Naive thymus-derived CD8-positive, alpha-beta T cell (primary cell): ENCODE data around the gene FSD2. TPM values are rescaled to one million over a fixed set of nuclear protein-coding genes. Genes with fewer than 3 reads are reported as not detected.

Experiments used
- ATAC-seq, 2 donors: fragments of 150-1000 bp; cut with Tn5 transposase in 1 of 2; sonication (Bioruptor Pico), chemical (Tn5 transposase) in 1 of 2; 1 replicate in 1 of 2; 2 replicates in 1 of 2; pipeline ENCODE4 v1.10.0; 2021; ENCODE audit warnings: mild to moderate bottlenecking in 2 of 2, moderate library complexity in 2 of 2
- POLR2A ChIA-PET: fragments of 350-600 bp; sonication (Branson Sonifier 250); formaldehyde crosslinking; loops from one replicate; lab custom pipeline; 2021; ENCODE audit warnings: antibody characterized with exemption; lab: Charles Lee
- DNase-seq, 10 donors: peaks; one replicate each; pipeline versions ENCODE4 v3.0.0 to v3.0.0-alpha.2; 2020 to 2022
- H3K27ac Mint-ChIP-seq, 10 donors: one replicate each; pipeline ENCODE4 v1.8.0; 2020 to 2022; ENCODE audit warnings: mild to moderate bottlenecking in 10 of 10, mixed read lengths in 10 of 10, moderate library complexity in 4 of 10, inconsistent platforms in 1 of 10
- H3K27me3 Mint-ChIP-seq, 5 donors: one replicate each; pipeline ENCODE4 v1.8.0; 2021 to 2022; ENCODE audit warnings: mixed read lengths in 5 of 5
- H3K36me3 Mint-ChIP-seq, 3 donors: one replicate each; pipeline ENCODE4 v1.8.0; 2020 to 2022; ENCODE audit warnings: mixed read lengths in 3 of 3, mild to moderate bottlenecking in 2 of 3, inconsistent platforms in 1 of 3
- H3K4me1 Mint-ChIP-seq, 4 donors: one replicate each; pipeline ENCODE4 v1.8.0; 2021 to 2022; ENCODE audit warnings: mixed read lengths in 4 of 4
- H3K4me3 Mint-ChIP-seq, 10 donors: one replicate each; pipeline ENCODE4 v1.8.0; 2020 to 2022; ENCODE audit warnings: mild to moderate bottlenecking in 10 of 10, mixed read lengths in 10 of 10, moderate library complexity in 6 of 10, inconsistent platforms in 1 of 10
- H3K9me3 Mint-ChIP-seq, 9 donors: one replicate each; pipeline ENCODE4 v1.8.0; 2020 to 2022; ENCODE audit warnings: mixed read lengths in 9 of 9, mild to moderate bottlenecking in 3 of 9, inconsistent platforms in 1 of 9, moderate library complexity in 1 of 9
- polyA plus RNA-seq, 3 donors: library from polyadenylated mRNA; unstranded; fragments of 300-500 nt; fragmentation: Illumina TruSeq; gene quantifications; one replicate each; pipeline ENCODE4 v1.2.3, GENCODE V29; 2021
- total RNA-seq, 8 experiments: library from RNA in 2 of 8; stranded (reverse) in 2 of 8; gene quantifications; one replicate each; pipeline ENCODE4 v1.2.3 and lab custom pipeline; 2021 to 2026

FSD2 gene
- total RNA-seq = not detected
- under 1 TPM in 2 of 3 donors, not detected in 1; 0.08 to 0.17 TPM for polyA plus RNA-seq
- 0 to 0.15 (median 0) reads per million in 6 experiments for total RNA-seq (lab: John Stamatoyannopoulos, UW)

GRCh38 chr15:82805994-82806406 lies at the start of gene FSD2:
TSS of gene FSD2 (minus strand) at chr15:82806069. CDS start at chr15:82787390, 18,679 bp downstream.
- ATAC-seq = no peak
- POLR2A ChIA-PET = no interaction called here

GRCh38 chr15:82854554-82854953 lies 48.7 kb upstream of the FSD2 start:
- peaks cover 4 to 27% (median 17%) of the 10 kb centered on the region in 4 donors for H3K4me1 Mint-ChIP-seq
- ATAC-seq (no peak), DNase-seq (no peak)
- H3K27me3 Mint-ChIP-seq = peaks cover 0 to 2% (median 0%) of the 10 kb centered on the region in 5 donors
- H3K36me3 Mint-ChIP-seq = peaks cover 0 to 2% (median under 1%) of the 10 kb centered on the region in 3 donors
- H3K27ac Mint-ChIP-seq = no peak overlapping the region
- H3K9me3 Mint-ChIP-seq = no peaks in the 10 kb centered on the region
- no peak overlapping the region for H3K4me3 Mint-ChIP-seq
- POLR2A ChIA-PET = no interaction called here

More at GRCh38 chr15:82805994-82806406, at the start of gene FSD2:
- DNase-seq = peak in 1 of 10 donors; percentile 9
- Mint-ChIP-seq H3K9me3 (no peaks in the 10 kb centered on the region), H3K27ac (peak within 1 kb of the TSS in 1 of 10 donors; percentile 34), H3K27me3 (peaks cover 5 to 15% (median 11%) of the 10 kb centered on the region in 5 donors), H3K4me1 (peaks cover 9 to 20% (median 14%) of the 10 kb centered on the region in 4 donors), H3K36me3 (no peaks in the 10 kb centered on the region), H3K4me3 (peak within 1 kb of the TSS in 1 of 10 donors; percentile 13)

- Mint-ChIP-seq H3K4me1 (peaks cover 2 to 32% (median 18%) of the 10 kb centered on the region in 4 donors), H3K9me3 (no peaks in the 10 kb centered on the region), H3K36me3 (peaks cover 0 to 2% (median 0%) of the 10 kb centered on the region in 3 donors), H3K27me3 (peaks cover 0 to 2% (median 0%) of the 10 kb centered on the region in 5 donors), H3K27ac (peak overlapping the region in 4 of 10 donors; percentile 21 to 72 (median 37)), H3K4me3 (peak overlapping the region in 9 of 10 donors; percentile 6 to 81 (median 55))
- ATAC-seq (peak; percentile 46 to 60), DNase-seq (peak in 5 of 10 donors; percentile 11 to 39 (median 23))
- POLR2A ChIA-PET = no interaction called here
These were observed 47.2 kb upstream of the FSD2 start for GRCh38 chr15:82852941-82853561.

- POLR2A ChIA-PET = no interaction called here
- H3K4me1 Mint-ChIP-seq = peaks cover 2 to 32% (median 18%) of the 10 kb centered on the region in 4 donors
- no peaks in the 10 kb centered on the region for H3K9me3 Mint-ChIP-seq
- ATAC-seq (no peak), DNase-seq (no peak)
- H3K27me3 Mint-ChIP-seq = peaks cover 0 to 2% (median 0%) of the 10 kb centered on the region in 5 donors
- H3K36me3 Mint-ChIP-seq = peaks cover 0 to 2% (median 0%) of the 10 kb centered on the region in 3 donors
- no peak overlapping the region for H3K4me3 Mint-ChIP-seq
- peak overlapping the region in 1 of 10 donors; percentile 54 for H3K27ac Mint-ChIP-seq
These were observed 46.2 kb upstream of the FSD2 start for GRCh38 chr15:82851981-82852511.

GRCh38 chr15:82851306-82851850 lies 45.5 kb upstream of the FSD2 start:
- peaks cover 0 to 2% (median 0%) of the 10 kb centered on the region in 3 donors for H3K36me3 Mint-ChIP-seq
- peaks cover 0 to 2% (median 0%) of the 10 kb centered on the region in 5 donors for H3K27me3 Mint-ChIP-seq
- POLR2A ChIA-PET = no interaction called here
- H3K27ac Mint-ChIP-seq = no peak overlapping the region
- H3K9me3 Mint-ChIP-seq = no peaks in the 10 kb centered on the region
- ATAC-seq (no peak), DNase-seq (no peak)
- no peak overlapping the region for H3K4me3 Mint-ChIP-seq
- H3K4me1 Mint-ChIP-seq = peaks cover 2 to 32% (median 18%) of the 10 kb centered on the region in 4 donors

- peaks cover 0 to 2% (median 0%) of the 10 kb centered on the region in 3 donors for H3K36me3 Mint-ChIP-seq
- DNase-seq (no peak), ATAC-seq (no peak)
- H3K27me3 Mint-ChIP-seq = peaks cover 0 to 2% (median 0%) of the 10 kb centered on the region in 5 donors
- no peak overlapping the region for H3K4me3 Mint-ChIP-seq
- H3K9me3 Mint-ChIP-seq = no peaks in the 10 kb centered on the region
- H3K4me1 Mint-ChIP-seq = peaks cover 2 to 27% (median 16%) of the 10 kb centered on the region in 4 donors
- POLR2A ChIA-PET = no interaction called here
- no peak overlapping the region for H3K27ac Mint-ChIP-seq
These were observed 44.9 kb upstream of the FSD2 start for GRCh38 chr15:82850731-82851130.

GRCh38 chr15:82849556-82850512 lies 44.0 kb upstream of the FSD2 start:
- H3K4me1 Mint-ChIP-seq = peaks cover 7 to 27% (median 21%) of the 10 kb centered on the region in 4 donors
- peak; percentile 48 to 65 for ATAC-seq
- POLR2A ChIA-PET = interaction anchor here (1.3 kb wide), 1 partner anchor 12 kb away, joined by 3 read pairs; no protein-coding TSS in a partner anchor
- peak overlapping the region in 4 of 10 donors; percentile 16 to 79 (median 48) for H3K27ac Mint-ChIP-seq
- H3K36me3 Mint-ChIP-seq = peaks cover 0 to 2% (median 0%) of the 10 kb centered on the region in 3 donors
- H3K4me3 Mint-ChIP-seq = peak overlapping the region in 2 of 10 donors; percentile 20 to 22
- no peaks in the 10 kb centered on the region for H3K9me3 Mint-ChIP-seq
- peak in 8 of 10 donors; percentile 19 to 53 (median 34) for DNase-seq
- peaks cover 0 to 2% (median 0%) of the 10 kb centered on the region in 5 donors for H3K27me3 Mint-ChIP-seq

GRCh38 chr15:82848241-82848993 lies 42.5 kb upstream of the FSD2 start:
- Mint-ChIP-seq H3K9me3 (peaks cover 0 to 2% (median 0%) of the 10 kb centered on the region in 9 donors), H3K4me1 (peaks cover 9 to 31% (median 20%) of the 10 kb centered on the region in 4 donors), H3K27me3 (peaks cover 0 to 2% (median 0%) of the 10 kb centered on the region in 5 donors), H3K36me3 (peaks cover 0 to 4% (median 0%) of the 10 kb centered on the region in 3 donors), H3K27ac (no peak overlapping the region), H3K4me3 (no peak overlapping the region)
- ATAC-seq (no peak), DNase-seq (no peak)
- POLR2A ChIA-PET = interaction anchor here (1.3 kb wide), 1 partner anchor 11 kb away, joined by 3 read pairs; no protein-coding TSS in a partner anchor

- DNase-seq (no peak), ATAC-seq (no peak)
- Mint-ChIP-seq H3K27ac (no peak overlapping the region), H3K4me3 (no peak overlapping the region), H3K27me3 (no peaks in the 10 kb centered on the region), H3K4me1 (peaks cover 9 to 25% (median 13%) of the 10 kb centered on the region in 4 donors), H3K36me3 (peaks cover 2 to 4% (median 2%) of the 10 kb centered on the region in 3 donors), H3K9me3 (peaks cover 0 to 2% (median 0%) of the 10 kb centered on the region in 9 donors)
- POLR2A ChIA-PET = no interaction called here
These were observed 41.8 kb upstream of the FSD2 start for GRCh38 chr15:82847703-82848102.

- POLR2A ChIA-PET = interaction anchor here (0.6 kb wide), 1 partner anchor 58 kb away, joined by 5 read pairs; no protein-coding TSS in a partner anchor
- Mint-ChIP-seq H3K4me3 (no peak overlapping the region), H3K27ac (no peak overlapping the region), H3K4me1 (peaks cover 9 to 21% (median 11%) of the 10 kb centered on the region in 4 donors), H3K36me3 (peaks cover 4% of the 10 kb centered on the region in 3 donors), H3K9me3 (peaks cover 0 to 2% (median 0%) of the 10 kb centered on the region in 9 donors), H3K27me3 (no peaks in the 10 kb centered on the region)
- DNase-seq = no peak
- ATAC-seq = no peak
These were observed 40.8 kb upstream of the FSD2 start for GRCh38 chr15:82846621-82847020.

GRCh38 chr15:82845686-82846085 lies 39.8 kb upstream of the FSD2 start:
- POLR2A ChIA-PET = no interaction called here

More at GRCh38 chr15:82845686-82846085, 39.8 kb upstream of the FSD2 start:
- DNase-seq = no peak
- Mint-ChIP-seq H3K4me1 (peaks cover 9 to 21% (median 11%) of the 10 kb centered on the region in 4 donors), H3K27me3 (no peaks in the 10 kb centered on the region), H3K4me3 (peak overlapping the region in 1 of 10 donors; percentile 9), H3K27ac (no peak overlapping the region), H3K36me3 (peaks cover 4% of the 10 kb centered on the region in 3 donors), H3K9me3 (peaks cover 0 to 2% (median 0%) of the 10 kb centered on the region in 9 donors)
- no peak for ATAC-seq
